RKO (cell line): ENCODE results near the gene NALCN.
A peak's percentile ranks its signal among the peaks of the same experiment; 100 is the strongest.

Source experiments
- DNase-seq: peaks from one replicate; pipeline ENCODE4 v3.0.0-alpha.2; 2016; ENCODE audit warnings: low spot score

The NALCN gene

GRCh38 chr13:101204270-101205020 is 211.9 kb downstream of the NALCN start:
- no peak for DNase-seq

GRCh38 chr13:101202590-101202989 is 213.7 kb downstream of the NALCN start:
- no peak for DNase-seq

- no peak for DNase-seq
Measured at GRCh38 chr13:101190976-101191375, 225.3 kb downstream of the NALCN start.

GRCh38 chr13:101190337-101190736 is 226.0 kb downstream of the NALCN start:
- DNase-seq = no peak

GRCh38 chr13:101185606-101186005 is 230.7 kb downstream of the NALCN start:
- DNase-seq = no peak

- no peak for DNase-seq
Measured at GRCh38 chr13:101181076-101181685, 235.1 kb downstream of the NALCN start.

GRCh38 chr13:101179021-101179420 is 237.3 kb downstream of the NALCN start:
- DNase-seq = no peak

GRCh38 chr13:101178406-101178805 is 237.9 kb downstream of the NALCN start:
- DNase-seq = no peak

GRCh38 chr13:101170306-101170705 is 246.0 kb downstream of the NALCN start:
- DNase-seq = no peak

- DNase-seq = no peak
Measured at GRCh38 chr13:101157261-101157660, 259.0 kb downstream of the NALCN start.

GRCh38 chr13:101155920-101156319 is 260.4 kb downstream of the NALCN start:
- DNase-seq = peak; percentile 5

GRCh38 chr13:101152184-101152583 is 264.1 kb downstream of the NALCN start:
- DNase-seq = no peak

GRCh38 chr13:101150998-101151397 is 265.3 kb downstream of the NALCN start:
- no peak for DNase-seq

GRCh38 chr13:101149735-101150384 is 266.4 kb downstream of the NALCN start:
- DNase-seq = no peak

- DNase-seq = no peak
Measured at GRCh38 chr13:101146101-101146898, 270.0 kb downstream of the NALCN start.

GRCh38 chr13:101144808-101145419 is 271.4 kb downstream of the NALCN start:
- DNase-seq = peak; percentile 69

- no peak for DNase-seq
Measured at GRCh38 chr13:101140936-101141335, 275.4 kb downstream of the NALCN start.

- no peak for DNase-seq
Measured at GRCh38 chr13:101140087-101140770, 276.1 kb downstream of the NALCN start.

- DNase-seq = no peak
Measured at GRCh38 chr13:101139081-101139480, 277.2 kb downstream of the NALCN start.

GRCh38 chr13:101127741-101128353 is 288.5 kb downstream of the NALCN start:
- DNase-seq = peak; percentile 57

- no peak for DNase-seq
Measured at GRCh38 chr13:101123028-101123427, 293.3 kb downstream of the NALCN start.
